Measurements from ENCODE around the gene EPHA8. TPM values are rescaled to one million over a fixed set of nuclear protein-coding genes. Genes with fewer than 3 reads are reported as not detected.

Gene EPHA8
- total RNA-seq, 1 donor from 2014 or later = not detected

GRCh38 chr1:22635436-22635835 is 72.1 kb downstream of the EPHA8 start:
- H3K4me3 ChIP-seq = no peak overlapping the region
- H3K36me3 ChIP-seq = no peaks in the 10 kb centered on the region
- no peak for DNase-seq
- no peaks in the 10 kb centered on the region for H3K9me3 ChIP-seq
- ATAC-seq = no peak
- intact Hi-C loops (cut with DNase I) = no loop called here
- peaks cover 5% of the 10 kb centered on the region for H3K27me3 ChIP-seq
- H3K4me1 ChIP-seq = no peaks in the 10 kb centered on the region
- TF ChIP-seq, protein P1, sequence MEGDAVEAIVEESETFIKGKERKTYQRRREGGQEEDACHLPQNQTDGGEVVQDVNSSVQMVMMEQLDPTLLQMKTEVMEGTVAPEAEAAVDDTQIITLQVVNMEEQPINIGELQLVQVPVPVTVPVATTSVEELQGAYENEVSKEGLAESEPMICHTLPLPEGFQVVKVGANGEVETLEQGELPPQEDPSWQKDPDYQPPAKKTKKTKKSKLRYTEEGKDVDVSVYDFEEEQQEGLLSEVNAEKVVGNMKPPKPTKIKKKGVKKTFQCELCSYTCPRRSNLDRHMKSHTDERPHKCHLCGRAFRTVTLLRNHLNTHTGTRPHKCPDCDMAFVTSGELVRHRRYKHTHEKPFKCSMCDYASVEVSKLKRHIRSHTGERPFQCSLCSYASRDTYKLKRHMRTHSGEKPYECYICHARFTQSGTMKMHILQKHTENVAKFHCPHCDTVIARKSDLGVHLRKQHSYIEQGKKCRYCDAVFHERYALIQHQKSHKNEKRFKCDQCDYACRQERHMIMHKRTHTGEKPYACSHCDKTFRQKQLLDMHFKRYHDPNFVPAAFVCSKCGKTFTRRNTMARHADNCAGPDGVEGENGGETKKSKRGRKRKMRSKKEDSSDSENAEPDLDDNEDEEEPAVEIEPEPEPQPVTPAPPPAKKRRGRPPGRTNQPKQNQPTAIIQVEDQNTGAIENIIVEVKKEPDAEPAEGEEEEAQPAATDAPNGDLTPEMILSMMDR (IDR thresholded peaks at IDR 0.05) = no peak
- no peak overlapping the region for H3K27ac ChIP-seq

- DNase-seq = peak; percentile 88
- peak within 1 kb of the TSS; percentile 47 for H3K27ac ChIP-seq
- no peaks in the 10 kb centered on the region for H3K36me3 ChIP-seq
- H3K27me3 ChIP-seq = peaks cover 5% of the 10 kb centered on the region
- TF ChIP-seq, protein P1 (IDR thresholded peaks at IDR 0.05) = no peak
- peak; percentile 93 for ATAC-seq
- peak within 1 kb of the TSS; percentile 41 for H3K4me3 ChIP-seq
- no peaks in the 10 kb centered on the region for H3K9me3 ChIP-seq
- intact Hi-C loops (cut with DNase I) = no loop called here
- H3K4me1 ChIP-seq = no peaks in the 10 kb centered on the region
Observed at GRCh38 chr1:22636353-22636752, 73.1 kb downstream of the EPHA8 start, which contains the start of gene C1QA. Gene C1QA (plus strand): TSS chr1:22636628. CDS start chr1:22637617, 989 bp downstream.

GRCh38 chr1:22636927-22637326 is 73.6 kb downstream of the EPHA8 start:
- DNase-seq = no peak
- ATAC-seq = no peak
- Histone ChIP-seq H3K4me1 (peaks cover 4% of the 10 kb centered on the region), H3K27me3 (peaks cover 5% of the 10 kb centered on the region), H3K4me3 (peak overlapping the region; percentile 41), H3K9me3 (no peaks in the 10 kb centered on the region), H3K36me3 (no peaks in the 10 kb centered on the region), H3K27ac (peak overlapping the region; percentile 47)
- intact Hi-C loops (cut with DNase I) = no loop called here
- TF ChIP-seq, protein P1 (IDR thresholded peaks at IDR 0.05) = no peak

GRCh38 chr1:22637907-22638445 is 74.7 kb downstream of the EPHA8 start:
- DNase-seq (no peak), ATAC-seq (no peak)
- no peaks in the 10 kb centered on the region for H3K9me3 ChIP-seq
- peaks cover 14% of the 10 kb centered on the region for H3K27me3 ChIP-seq
- H3K4me1 ChIP-seq = peaks cover 4% of the 10 kb centered on the region
- TF ChIP-seq, protein P1 (IDR thresholded peaks at IDR 0.05) = no peak
- no peaks in the 10 kb centered on the region for H3K36me3 ChIP-seq
- H3K27ac ChIP-seq = no peak overlapping the region
- peak overlapping the region; percentile 41 for H3K4me3 ChIP-seq
- intact Hi-C loops (cut with DNase I) = no loop called here

DNA sequence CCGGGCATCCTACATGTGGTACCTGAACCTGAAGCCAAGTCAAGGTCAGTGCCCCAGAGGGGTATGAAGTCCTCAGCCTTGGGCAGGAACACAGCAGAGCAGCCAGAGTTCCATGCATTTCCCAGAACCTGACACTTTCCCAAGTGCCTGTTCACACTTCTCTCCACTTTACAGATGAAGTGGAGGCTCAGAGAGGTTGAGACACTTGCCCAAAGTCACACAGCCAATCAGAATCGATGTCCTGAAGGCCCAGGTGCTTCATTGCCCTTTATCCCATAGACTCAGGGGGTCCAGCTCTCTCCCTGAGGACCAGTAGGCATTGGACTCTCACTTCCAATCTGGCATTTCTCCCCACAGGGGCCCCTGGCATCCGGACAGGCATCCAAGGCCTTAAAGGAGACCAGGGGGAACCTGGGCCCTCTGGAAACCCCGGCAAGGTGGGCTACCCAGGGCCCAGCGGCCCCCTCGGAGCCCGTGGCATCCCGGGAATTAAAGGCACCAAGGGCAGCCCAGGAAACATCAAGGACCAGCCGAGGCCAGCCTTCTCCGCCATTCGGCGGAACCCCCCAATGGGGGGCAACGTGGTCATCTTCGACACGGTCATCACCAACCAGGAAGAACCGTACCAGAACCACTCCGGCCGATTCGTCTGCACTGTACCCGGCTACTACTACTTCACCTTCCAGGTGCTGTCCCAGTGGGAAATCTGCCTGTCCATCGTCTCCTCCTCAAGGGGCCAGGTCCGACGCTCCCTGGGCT is 75.4 kb downstream of the EPHA8 start:
- TF ChIP-seq, protein P1 (IDR thresholded peaks at IDR 0.05) = no peak
- intact Hi-C loops (cut with DNase I) = no loop called here
- peak; percentile 57 for DNase-seq

More for the DNA sequence above, 75.4 kb downstream of the EPHA8 start:
- peaks cover 9% of the 10 kb centered on the region for H3K27me3 ChIP-seq
- no peak for ATAC-seq
- H3K9me3 ChIP-seq = no peaks in the 10 kb centered on the region
- no peak overlapping the region for H3K27ac ChIP-seq
- peak overlapping the region; percentile 41 for H3K4me3 ChIP-seq
- no peaks in the 10 kb centered on the region for H3K36me3 ChIP-seq
- H3K4me1 ChIP-seq = peaks cover 4% of the 10 kb centered on the region

All from upper lobe of right lung (tissue), 1 donor.